Trophoblast cell (in vitro differentiated cells and primary cell): ENCODE data around the gene STEEP1.
A peak's percentile ranks its signal among the peaks of the same experiment; 100 is the strongest.

Experiments used
- DNase-seq, 2 donors: peaks; one replicate each; pipeline ENCODE4 v3.0.0-alpha.2; 2016
- H2AFZ ChIP-seq: 2 replicates; pipeline ENCODE4 v1.6.1; 2013; ENCODE audit warnings: low read length, moderate library complexity, mild to moderate bottlenecking; ENCODE audit not compliant: insufficient read depth, poor library complexity
- H2AK5ac ChIP-seq: 2 replicates; pipeline ENCODE4 v1.6.1; 2013; ENCODE audit warnings: mild to moderate bottlenecking, low read length
- H2BK120ac ChIP-seq: 2 replicates; pipeline ENCODE4 v1.6.1; 2013; ENCODE audit warnings: low read length, mild to moderate bottlenecking, moderate library complexity; ENCODE audit not compliant: insufficient read depth, poor library complexity
- H2BK12ac ChIP-seq: 2 replicates; pipeline ENCODE4 v1.6.1; 2013; ENCODE audit warnings: mild to moderate bottlenecking, low read length, moderate library complexity
- H2BK5ac ChIP-seq: 2 replicates; pipeline ENCODE4 v1.6.1; 2013; ENCODE audit warnings: low read length, low read depth, moderate library complexity, mild to moderate bottlenecking; ENCODE audit not compliant: poor library complexity
- H3K14ac ChIP-seq: 2 replicates; pipeline ENCODE4 v1.6.1; 2013; ENCODE audit warnings: mild to moderate bottlenecking, low read length
- H3K18ac ChIP-seq: 2 replicates; pipeline ENCODE4 v1.6.1; 2013; ENCODE audit warnings: mild to moderate bottlenecking, low read length
- H3K23ac ChIP-seq: 2 replicates; pipeline ENCODE4 v1.6.1; 2013; ENCODE audit warnings: low read length
- H3K27ac ChIP-seq: 2 replicates; pipeline ENCODE4 v1.5.1; 2013; ENCODE audit warnings: low read depth, mild to moderate bottlenecking, inconsistent platforms, low read length, moderate library complexity
- H3K27me3 ChIP-seq: 2 replicates; pipeline ENCODE4 v1.6.1; 2013; ENCODE audit warnings: inconsistent platforms, mild to moderate bottlenecking, low read length, moderate library complexity; ENCODE audit not compliant: insufficient read depth
- H3K36me3 ChIP-seq, 2 experiments: 1 replicate in 1 of 2; 2 replicates in 1 of 2; pipeline ENCODE4 v1.6.1; 2013; ENCODE audit warnings: low read length in 2 of 2, mild to moderate bottlenecking in 2 of 2, moderate library complexity in 1 of 2; ENCODE audit not compliant: insufficient read depth in 2 of 2, control insufficient read depth in 1 of 2
- H3K4ac ChIP-seq: 2 replicates; pipeline ENCODE4 v1.6.1; 2013; ENCODE audit warnings: low read depth, mild to moderate bottlenecking, low read length, moderate library complexity
- H3K4me1 ChIP-seq, 2 experiments: 1 replicate in 1 of 2; 2 replicates in 1 of 2; pipeline ENCODE4 v1.6.1; 2013; ENCODE audit warnings: low read length in 2 of 2, mild to moderate bottlenecking in 2 of 2, moderate library complexity in 1 of 2; ENCODE audit not compliant: insufficient read depth in 2 of 2, control insufficient read depth in 1 of 2
- H3K4me2 ChIP-seq: 2 replicates; pipeline ENCODE4 v1.6.1; 2013; ENCODE audit warnings: inconsistent platforms, mild to moderate bottlenecking, low read length, moderate library complexity
- H3K4me3 ChIP-seq: 2 replicates; pipeline ENCODE4 v1.5.1; 2013; ENCODE audit warnings: mild to moderate bottlenecking, low read depth, low read length, inconsistent platforms
- H3K79me1 ChIP-seq: one replicate; pipeline ENCODE4 v1.6.1; 2013; ENCODE audit warnings: low read length
- H3K79me2 ChIP-seq: 2 replicates; pipeline ENCODE4 v1.6.1; 2013; ENCODE audit warnings: low read length, mild to moderate bottlenecking; ENCODE audit not compliant: control insufficient read depth, insufficient read depth, poor library complexity
- H3K9ac ChIP-seq: 2 replicates; pipeline ENCODE4 v1.6.1; 2013; ENCODE audit warnings: mild to moderate bottlenecking, low read length
- H3K9me3 ChIP-seq: 2 replicates; pipeline ENCODE4 v1.6.1; 2013; ENCODE audit warnings: low read depth, mild to moderate bottlenecking, control low read depth, inconsistent platforms, low read length; ENCODE audit not compliant: insufficient read depth
- H4K12ac ChIP-seq: 2 replicates; pipeline ENCODE4 v1.6.1; 2013; ENCODE audit warnings: low read depth, mild to moderate bottlenecking, low read length, moderate library complexity
- H4K8ac ChIP-seq: 2 replicates; pipeline ENCODE4 v1.6.1; 2013; ENCODE audit warnings: low read depth, mild to moderate bottlenecking, low read length, moderate library complexity
- H4K91ac ChIP-seq: one replicate; pipeline ENCODE4 v1.6.1; 2013; ENCODE audit warnings: low read depth, mild to moderate bottlenecking, low read length, moderate library complexity
- WGBS: extraction: QIAGEN DNeasy Blood & Tissue Kit; methylation state at CpG from one replicate; pipeline ENCODE4 v1.1.7; 2013; ENCODE audit warnings: missing lambda C conversion rate; ENCODE audit not compliant: insufficient read length, insufficient coverage; ENCODE audit errors: extremely low coverage; 5-methylcytosine and 5-hydroxymethylcytosine counted together

Gene STEEP1

DNA sequence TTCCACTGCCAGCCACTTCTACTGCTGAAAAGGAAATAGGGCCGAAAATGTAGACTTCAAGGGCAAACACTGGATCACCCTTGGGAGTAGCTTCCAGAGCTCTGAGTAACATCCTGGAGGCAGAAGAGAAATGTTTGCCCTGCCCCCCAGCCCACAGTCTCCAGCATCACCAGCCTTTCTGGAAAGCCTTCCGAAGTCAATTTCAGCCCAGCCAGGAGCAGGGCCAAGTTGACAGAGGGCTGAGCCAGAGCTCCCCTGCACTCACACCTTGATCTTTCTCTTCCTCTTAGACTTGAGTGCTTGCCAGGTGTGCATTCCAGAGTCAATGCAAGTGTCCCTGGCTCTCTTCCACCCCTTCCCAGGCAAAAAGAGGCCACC, 61.7 kb downstream of the STEEP1 start:
- Histone ChIP-seq H4K8ac (no peak overlapping the region), H2BK5ac (no peak overlapping the region), H3K9me3 (no peaks in the 10 kb centered on the region), H3K23ac (no peak overlapping the region), H3K4ac (no peak overlapping the region), H3K79me2 (no peaks in the 10 kb centered on the region), H2BK120ac (no peak overlapping the region), H2BK12ac (peak overlapping the region; percentile 80), H3K4me2 (no peak overlapping the region), H3K27ac (peak overlapping the region; percentile 39), H3K36me3 (no peaks in the 10 kb centered on the region), H3K14ac (no peak overlapping the region), H4K12ac (no peak overlapping the region), H3K18ac (no peak overlapping the region), H2AFZ (no peak overlapping the region), H3K27me3 (no peaks in the 10 kb centered on the region), H3K4me3 (no peak overlapping the region), H3K9ac (no peak overlapping the region), H2AK5ac (no peak overlapping the region), H3K79me1 (no peaks in the 10 kb centered on the region), H3K4me1 (peaks cover 5 to 16% of the 10 kb centered on the region in 2 experiments), H4K91ac (no peak overlapping the region)
- DNase-seq: peak; percentile 20 to 42
- no CpG with 5 or more reads among the region's 2 CpGs for WGBS

DNA sequence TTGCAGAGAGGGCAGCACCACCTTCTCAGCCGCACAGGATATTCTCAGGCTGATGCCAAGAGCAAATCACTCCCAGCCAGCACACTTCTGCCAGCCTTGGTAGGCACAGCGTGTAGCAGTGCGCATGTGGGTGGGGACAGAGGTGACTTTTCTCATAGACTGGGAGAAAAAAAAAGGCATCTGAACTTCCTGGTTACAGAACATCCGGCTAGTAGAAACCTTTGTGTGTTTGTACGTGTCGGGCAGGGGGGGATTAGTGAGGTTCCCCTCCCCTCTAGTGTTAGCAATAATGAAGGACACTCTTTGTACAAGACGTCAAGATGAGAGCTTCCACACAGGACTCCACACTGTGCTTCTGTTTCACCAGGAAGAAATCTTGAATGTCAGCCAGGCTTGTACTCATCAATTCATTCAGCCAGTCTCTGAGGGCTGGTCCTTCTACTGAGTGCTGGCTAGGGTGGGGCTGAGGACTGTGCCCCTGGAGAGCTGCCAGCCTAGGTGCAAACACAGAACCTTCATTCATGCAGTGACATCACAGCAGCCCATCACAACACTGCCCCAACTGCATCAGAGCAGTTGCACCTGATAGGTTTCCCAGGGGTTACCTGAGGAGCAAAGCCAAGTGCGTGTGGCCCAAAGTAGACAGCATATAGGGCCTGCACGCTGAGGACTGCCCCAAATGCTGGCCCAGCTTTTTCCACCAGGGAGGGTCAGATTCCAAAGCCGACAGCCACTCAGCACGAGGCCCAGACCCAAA, 62.3 kb downstream of the STEEP1 start:
- no peak overlapping the region for H4K12ac ChIP-seq
- H3K27me3 ChIP-seq: no peaks in the 10 kb centered on the region
- H3K36me3 ChIP-seq: no peaks in the 10 kb centered on the region
- WGBS: no CpG with 5 or more reads among the region's 11 CpGs
- peaks cover 5 to 16% of the 10 kb centered on the region in 2 experiments for H3K4me1 ChIP-seq
- H3K9ac ChIP-seq: no peak overlapping the region
- H3K4ac ChIP-seq: no peak overlapping the region
- H2AFZ ChIP-seq: no peak overlapping the region
- no peaks in the 10 kb centered on the region for H3K9me3 ChIP-seq
- no peak overlapping the region for H3K23ac ChIP-seq
- no peak for DNase-seq
- no peak overlapping the region for H3K4me3 ChIP-seq
- H2BK120ac ChIP-seq: no peak overlapping the region
- no peak overlapping the region for H3K4me2 ChIP-seq
- H4K91ac ChIP-seq: no peak overlapping the region
- H3K18ac ChIP-seq: no peak overlapping the region
- H4K8ac ChIP-seq: no peak overlapping the region
- H3K27ac ChIP-seq: peak overlapping the region; percentile 39
- no peak overlapping the region for H3K14ac ChIP-seq
- H3K79me2 ChIP-seq: no peaks in the 10 kb centered on the region
- H2BK12ac ChIP-seq: no peak overlapping the region
- no peak overlapping the region for H2BK5ac ChIP-seq
- no peak overlapping the region for H2AK5ac ChIP-seq
- no peaks in the 10 kb centered on the region for H3K79me1 ChIP-seq

DNA sequence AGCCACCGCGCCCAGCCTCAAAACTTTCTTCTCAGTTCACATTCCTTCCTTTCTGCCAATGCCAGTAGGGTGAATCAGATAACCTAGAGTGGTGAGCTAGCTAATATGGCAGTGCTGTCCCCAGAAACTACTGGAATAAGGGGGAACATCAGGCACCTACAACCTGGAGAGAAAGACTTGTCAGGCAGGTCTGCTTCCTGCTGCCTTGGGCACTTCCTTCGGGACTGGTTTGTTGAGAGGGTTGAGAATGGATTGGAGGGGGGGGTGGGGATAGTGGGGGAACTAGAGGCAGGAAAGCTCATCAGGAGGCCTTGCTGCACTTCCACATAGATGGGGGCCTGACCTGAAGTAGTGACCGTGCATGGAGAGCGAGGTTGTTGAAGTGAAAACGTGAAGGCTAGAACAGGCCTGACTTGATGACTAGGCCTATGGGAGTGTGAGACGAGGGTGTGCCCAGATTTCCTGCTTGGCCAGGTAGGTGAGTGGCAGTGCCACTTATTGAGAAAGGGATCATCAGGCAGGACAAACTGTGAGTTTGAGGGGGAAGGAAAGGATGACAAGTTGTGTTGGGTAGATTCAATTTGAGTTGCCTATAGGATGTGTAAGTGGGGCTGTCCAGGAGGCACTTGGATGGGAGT, 63.6 kb downstream of the STEEP1 start:
- no peak overlapping the region for H3K18ac ChIP-seq
- no peak overlapping the region for H3K14ac ChIP-seq
- H2AK5ac ChIP-seq: no peak overlapping the region
- no peaks in the 10 kb centered on the region for H3K79me2 ChIP-seq
- H3K36me3 ChIP-seq: no peaks in the 10 kb centered on the region
- H4K12ac ChIP-seq: no peak overlapping the region
- peaks cover 5 to 16% of the 10 kb centered on the region in 2 experiments for H3K4me1 ChIP-seq
- H3K9me3 ChIP-seq: no peaks in the 10 kb centered on the region
- H2AFZ ChIP-seq: no peak overlapping the region
- H2BK12ac ChIP-seq: peak overlapping the region; percentile 11
- no peaks in the 10 kb centered on the region for H3K79me1 ChIP-seq
- no peak overlapping the region for H2BK120ac ChIP-seq
- no peak overlapping the region for H4K8ac ChIP-seq
- no peak overlapping the region for H3K4ac ChIP-seq
- no CpG with 5 or more reads among the region's 7 CpGs for WGBS
- H3K23ac ChIP-seq: no peak overlapping the region
- no peak overlapping the region for H3K4me2 ChIP-seq
- no peak overlapping the region for H3K9ac ChIP-seq
- peak in 1 of 2 donors; percentile 29 for DNase-seq
- no peak overlapping the region for H3K4me3 ChIP-seq
- H3K27ac ChIP-seq: no peak overlapping the region
- H2BK5ac ChIP-seq: no peak overlapping the region
- H4K91ac ChIP-seq: no peak overlapping the region
- no peaks in the 10 kb centered on the region for H3K27me3 ChIP-seq

DNA sequence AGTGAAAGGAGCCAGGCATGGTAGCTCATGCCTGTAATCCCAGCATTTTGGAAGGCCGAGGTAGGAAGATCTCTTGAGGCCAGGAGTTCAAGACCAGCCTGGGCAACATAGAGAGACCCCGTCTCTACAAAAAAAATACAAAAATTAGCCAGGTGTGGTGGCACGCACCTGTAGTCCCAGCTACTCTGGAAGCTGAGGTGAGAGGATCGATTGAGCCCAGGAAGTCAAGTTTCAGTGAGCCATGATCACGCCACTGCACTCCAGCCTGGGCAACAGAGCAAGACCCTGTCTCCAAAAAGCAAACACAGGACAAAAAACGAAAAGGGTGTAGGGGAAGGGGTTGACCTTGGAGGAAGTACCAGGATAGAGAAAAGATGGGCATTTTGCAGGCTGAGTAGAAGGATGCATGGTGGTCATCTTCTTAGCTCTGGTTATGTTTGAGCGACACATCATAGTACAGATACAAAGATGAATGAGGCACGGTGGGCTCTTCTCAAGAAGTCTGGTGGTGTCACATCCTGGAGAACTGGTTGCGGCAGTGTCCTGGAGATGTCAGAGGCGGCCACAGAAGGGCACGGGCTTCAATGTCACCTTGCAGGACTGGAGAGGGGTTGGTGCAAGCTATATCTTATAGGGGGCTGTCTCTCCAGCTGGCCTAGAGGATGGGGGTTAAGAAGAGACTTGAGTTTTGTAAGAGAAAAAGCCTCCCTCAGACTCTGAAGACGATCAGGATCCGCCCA, 65.0 kb downstream of the STEEP1 start:
- Histone ChIP-seq H2AFZ (no peak overlapping the region), H3K9ac (no peak overlapping the region), H3K4me3 (no peak overlapping the region), H3K4me2 (no peak overlapping the region), H2AK5ac (no peak overlapping the region), H4K12ac (no peak overlapping the region), H3K79me2 (no peaks in the 10 kb centered on the region), H4K91ac (no peak overlapping the region), H3K79me1 (no peaks in the 10 kb centered on the region), H3K14ac (no peak overlapping the region), H2BK120ac (no peak overlapping the region), H3K4ac (no peak overlapping the region), H3K36me3 (no peaks in the 10 kb centered on the region), H3K27ac (no peak overlapping the region), H3K18ac (no peak overlapping the region), H4K8ac (no peak overlapping the region), H3K23ac (no peak overlapping the region), H2BK5ac (no peak overlapping the region), H2BK12ac (no peak overlapping the region), H3K27me3 (no peaks in the 10 kb centered on the region), H3K4me1 (peaks cover 7 to 24% of the 10 kb centered on the region in 2 experiments), H3K9me3 (no peaks in the 10 kb centered on the region)
- no peak for DNase-seq
- WGBS: no CpG with 5 or more reads among the region's 13 CpGs
